PC-3 (cell line): ENCODE data around the gene CYP2S1. TPM values are rescaled to one million over a fixed set of nuclear protein-coding genes. Genes with fewer than 3 reads are reported as not detected.

Experiments used
- ATAC-seq: fragments of 200-7000 bp; cut with Tn5 transposase; 2 replicates; pipeline ENCODE4 v1.9.1; 2020; ENCODE audit warnings: mild to moderate bottlenecking, moderate library complexity
- BruUV-seq: library from RNA; stranded (reverse); fragments of 400-500 nt; replicated peaks from 2 replicates; lab custom pipeline; 2021; lab: Mats Ljungman, UMichigan
- CTCF ChIA-PET: fragments of 300-600 bp; sonication (Branson Sonifier 250); formaldehyde crosslinking; loops from one replicate; lab custom pipeline; 2022; ENCODE audit warnings: antibody characterized with exemption; lab: Charles Lee
- POLR2A ChIA-PET: fragments of 300-600 bp; sonication (Branson Sonifier 250); formaldehyde crosslinking; loops from one replicate; lab custom pipeline; 2022; ENCODE audit warnings: antibody characterized with exemption; ENCODE audit not compliant: unreplicated experiment; lab: Charles Lee
- DNase-seq: peaks from one replicate; pipeline ENCODE4 v3.0.0-alpha.2; 2015
- H2AFZ ChIP-seq: fragments of 300-600 bp; sonication (generic); 2 replicates; pipeline ENCODE4 v1.6.0; 2016; ENCODE audit warnings: antibody characterized with exemption, low read length
- H3F3A ChIP-seq: fragments of 300-600 bp; sonication (generic); one replicate; pipeline ENCODE4 v1.6.0; 2017; ENCODE audit warnings: antibody characterized with exemption, low read length, control low read depth, mild to moderate bottlenecking; ENCODE audit not compliant: unreplicated experiment
- H3K27ac ChIP-seq: fragments of 300-600 bp; sonication (generic); 2 replicates; pipeline ENCODE4 v1.5.1; 2016; ENCODE audit warnings: mild to moderate bottlenecking, low read length
- H3K27me3 ChIP-seq: fragments of 300-600 bp; sonication (generic); 2 replicates; pipeline ENCODE4 v1.6.1; 2016; ENCODE audit warnings: low read length, mixed read lengths
- H3K36me3 ChIP-seq: fragments of 300-600 bp; sonication (generic); 2 replicates; pipeline ENCODE4 v1.6.1; 2016; ENCODE audit warnings: low read depth, mixed run types, low read length, mixed read lengths
- H3K4me1 ChIP-seq: fragments of 300-600 bp; sonication (generic); 2 replicates; pipeline ENCODE4 v1.5.1; 2016; ENCODE audit warnings: low read length; ENCODE audit not compliant: insufficient read depth
- H3K4me2 ChIP-seq: fragments of 300-600 bp; sonication (generic); 2 replicates; pipeline ENCODE4 v1.6.0; 2016; ENCODE audit warnings: low read length
- H3K4me3 ChIP-seq: fragments of 300-600 bp; sonication (generic); 2 replicates; pipeline ENCODE4 v1.5.1; 2016; ENCODE audit warnings: mild to moderate bottlenecking, low read length, mixed read lengths
- H3K79me2 ChIP-seq: fragments of 300-600 bp; sonication (generic); 2 replicates; pipeline ENCODE4 v1.6.1; 2017; ENCODE audit warnings: low read length, mixed read lengths
- H3K9ac ChIP-seq: fragments of 300-600 bp; sonication (generic); 2 replicates; pipeline ENCODE4 v1.6.0; 2016; ENCODE audit warnings: mild to moderate bottlenecking, low read length
- H3K9me2 ChIP-seq: fragments of 300-600 bp; sonication (generic); replicated peaks from 2 replicates; pipeline ENCODE4 v1.6.1; 2016; ENCODE audit warnings: mixed run types, low read length, mixed read lengths
- H3K9me3 ChIP-seq: fragments of 300-600 bp; sonication (generic); 2 replicates; pipeline ENCODE4 v1.6.1; 2016; ENCODE audit warnings: low read length, mixed read lengths
- H4K20me1 ChIP-seq: fragments of 300-600 bp; sonication (generic); 2 replicates; pipeline ENCODE4 v1.6.1; 2016; ENCODE audit warnings: low read length, mixed read lengths
- EZH2 ChIP-seq: fragments of 300-600 bp; sonication (generic); IDR thresholded peaks from one replicate; pipeline ENCODE4 v1.6.1; 2017; ENCODE audit warnings: antibody characterized with exemption, mild to moderate bottlenecking, low read length; ENCODE audit not compliant: unreplicated experiment
- EZH2phosphoT487 ChIP-seq: fragments of 300-600 bp; sonication (generic); IDR thresholded peaks from 2 replicates; pipeline ENCODE4 v1.6.1; 2018; ENCODE audit warnings: mild to moderate bottlenecking, antibody characterized with exemption, low read length, borderline replicate concordance
- intact Hi-C: fragments of 100-400 bp; cut with micrococcal nuclease; formaldehyde crosslinking; loops from 2 replicates; pipeline ENCODE4 v1.9.0; 2023
- total RNA-seq: library from RNA; depleted of rRNA; stranded (reverse); fragments of >200 nt; gene quantifications from 2 replicates; pipeline ENCODE4 v1.2.3, GENCODE V29; 2014
- TF ChIP-seq, protein P1 (sequence below): fragments of 300-600 bp; sonication (generic); conservative IDR thresholded peaks from 2 replicates; pipeline ENCODE4 v1.5.1; 2017; ENCODE audit warnings: antibody characterized with exemption, low read depth, mild to moderate bottlenecking, low read length

The CYP2S1 gene
- total RNA-seq, 1 experiment from 2014 or later = 10.3 TPM

DNA sequence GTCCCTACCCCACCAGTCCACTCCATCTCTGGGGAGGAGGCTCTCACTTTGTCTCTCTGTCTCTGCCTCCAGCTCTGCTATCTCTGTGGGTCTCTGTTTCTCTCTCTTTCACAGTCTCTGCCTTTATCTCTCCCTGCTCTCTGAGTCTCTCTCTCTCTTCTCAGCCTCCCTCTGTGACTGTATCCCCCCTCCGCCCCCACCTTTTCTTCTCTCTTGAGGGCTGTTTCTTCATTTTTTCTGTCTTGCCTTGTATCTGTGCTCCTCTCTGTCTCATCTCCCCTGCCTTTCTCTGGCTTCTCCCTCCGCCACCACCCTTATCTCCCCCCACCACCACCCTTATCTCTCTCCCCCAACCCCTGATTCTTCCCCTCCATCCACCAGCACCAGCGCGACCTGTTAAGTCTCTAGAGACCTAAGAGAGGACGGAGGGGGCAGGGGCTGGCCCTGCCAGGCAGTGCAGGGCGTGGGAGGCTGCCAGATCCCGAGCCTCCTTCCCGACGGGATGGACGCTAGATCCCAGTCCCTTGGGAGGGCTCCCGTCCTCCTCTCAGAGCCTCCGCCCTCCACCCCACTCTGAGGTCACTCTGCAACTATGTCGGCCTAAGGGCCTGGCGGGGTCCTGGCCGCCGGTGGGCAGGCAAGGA is 27.0 kb downstream of the CYP2S1 start:
- peak overlapping the region; percentile 99 for H3K4me2 ChIP-seq
- H3F3A ChIP-seq = peaks cover 3% of the 10 kb centered on the region
- no peak overlapping the region for H2AFZ ChIP-seq
- peaks cover 44% of the 10 kb centered on the region for H3K4me1 ChIP-seq
- TF ChIP-seq EZH2 (no peak), EZH2phosphoT487 (no peak)
- TF ChIP-seq, protein P1, sequence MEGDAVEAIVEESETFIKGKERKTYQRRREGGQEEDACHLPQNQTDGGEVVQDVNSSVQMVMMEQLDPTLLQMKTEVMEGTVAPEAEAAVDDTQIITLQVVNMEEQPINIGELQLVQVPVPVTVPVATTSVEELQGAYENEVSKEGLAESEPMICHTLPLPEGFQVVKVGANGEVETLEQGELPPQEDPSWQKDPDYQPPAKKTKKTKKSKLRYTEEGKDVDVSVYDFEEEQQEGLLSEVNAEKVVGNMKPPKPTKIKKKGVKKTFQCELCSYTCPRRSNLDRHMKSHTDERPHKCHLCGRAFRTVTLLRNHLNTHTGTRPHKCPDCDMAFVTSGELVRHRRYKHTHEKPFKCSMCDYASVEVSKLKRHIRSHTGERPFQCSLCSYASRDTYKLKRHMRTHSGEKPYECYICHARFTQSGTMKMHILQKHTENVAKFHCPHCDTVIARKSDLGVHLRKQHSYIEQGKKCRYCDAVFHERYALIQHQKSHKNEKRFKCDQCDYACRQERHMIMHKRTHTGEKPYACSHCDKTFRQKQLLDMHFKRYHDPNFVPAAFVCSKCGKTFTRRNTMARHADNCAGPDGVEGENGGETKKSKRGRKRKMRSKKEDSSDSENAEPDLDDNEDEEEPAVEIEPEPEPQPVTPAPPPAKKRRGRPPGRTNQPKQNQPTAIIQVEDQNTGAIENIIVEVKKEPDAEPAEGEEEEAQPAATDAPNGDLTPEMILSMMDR = no peak
- peak overlapping the region; percentile 80 for H3K9ac ChIP-seq
- DNase-seq (peak; percentile 27), ATAC-seq (peak; percentile 5; the same call in 1 of the 2 replicates)
- intact Hi-C loops = no loop called here
- no peaks in the 10 kb centered on the region for H3K27me3 ChIP-seq
- CTCF ChIA-PET = interaction anchor here (1.3 kb wide), 1 partner anchor 42 kb away, joined by 3 read pairs; no protein-coding TSS in a partner anchor
- peak overlapping the region; percentile 61 for H3K27ac ChIP-seq
- TSS peak; percentile 19 for BruUV-seq
- H3K36me3 ChIP-seq = peaks cover 15% of the 10 kb centered on the region
- peaks cover 65% of the 10 kb centered on the region for H3K79me2 ChIP-seq
- H3K9me2 ChIP-seq = no peaks in the 10 kb centered on the region
- no peaks in the 10 kb centered on the region for H3K9me3 ChIP-seq
- H4K20me1 ChIP-seq = no peaks in the 10 kb centered on the region
- peak overlapping the region; percentile 88 for H3K4me3 ChIP-seq
- POLR2A ChIA-PET = interaction anchor here (1.5 kb wide), 1 partner anchor 44 kb away, joined by 8 read pairs; the partner anchor contains the start of gene HNRNPUL1

DNA sequence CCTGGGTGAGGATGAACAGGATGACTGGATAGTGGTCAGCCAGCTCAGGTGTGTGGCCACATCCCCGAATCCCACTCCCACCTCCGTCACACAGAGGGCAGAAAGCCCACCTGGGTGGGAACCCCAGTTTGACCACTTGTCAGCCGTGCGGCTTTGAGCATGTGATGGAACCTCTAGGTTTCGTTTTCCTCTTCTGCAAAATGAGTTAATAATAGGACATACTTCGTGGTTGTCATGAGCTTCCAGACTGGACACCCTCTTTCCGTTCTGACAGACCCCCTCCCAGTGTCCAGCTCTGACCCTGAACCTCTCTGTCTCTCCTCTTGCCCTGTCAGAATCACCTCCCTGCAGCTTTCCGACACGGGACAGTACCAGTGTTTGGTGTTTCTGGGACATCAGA is 27.8 kb downstream of the CYP2S1 start:
- H3K36me3 ChIP-seq = peaks cover 15% of the 10 kb centered on the region
- H3K79me2 ChIP-seq = peaks cover 68% of the 10 kb centered on the region
- H3K9me2 ChIP-seq = no peaks in the 10 kb centered on the region
- TF ChIP-seq, protein P1 = no peak
- TF ChIP-seq EZH2 (no peak), EZH2phosphoT487 (no peak)
- H3K9ac ChIP-seq = peak overlapping the region; percentile 80
- no peaks in the 10 kb centered on the region for H3K9me3 ChIP-seq
- H3K27ac ChIP-seq = peak overlapping the region; percentile 61
- H3F3A ChIP-seq = peaks cover 3% of the 10 kb centered on the region
- BruUV-seq = no TSS peak
- peak overlapping the region; percentile 88 for H3K4me3 ChIP-seq
- no peak for DNase-seq
- ChIA-PET CTCF (interaction anchor here (1.3 kb wide), 1 partner anchor 42 kb away, joined by 3 read pairs; no protein-coding TSS in a partner anchor), POLR2A (interaction anchor here (0.5 to 0.6 kb wide), 2 partner anchors 44 to 45 kb away, joined by 3 read pairs; no protein-coding TSS in a partner anchor)
- H4K20me1 ChIP-seq = no peaks in the 10 kb centered on the region
- H3K27me3 ChIP-seq = no peaks in the 10 kb centered on the region
- H3K4me2 ChIP-seq = peak overlapping the region; percentile 99
- peaks cover 49% of the 10 kb centered on the region for H3K4me1 ChIP-seq
- intact Hi-C loops = no loop called here
- H2AFZ ChIP-seq = no peak overlapping the region
- no peak for ATAC-seq
